ENCODE data around the gene SUCO. TPM values are rescaled to one million over a fixed set of nuclear protein-coding genes. Genes with fewer than 3 reads are reported as not detected.

The SUCO gene
- total RNA-seq, 4 donors from 2014 or later, result 27.7 to 63.2 (median 42.9) TPM

GRCh38 chr1:172581779-172582178, 48.8 kb downstream of the SUCO start:
- Histone ChIP-seq H3K27ac (no peak overlapping the region), H3K27me3 (no peaks in the 10 kb centered on the region), H3K9me3 (no peaks in the 10 kb centered on the region), H3K36me3 (peaks cover 0 to 20% (median 0%) of the 10 kb centered on the region in 3 donors), H3K4me1 (no peaks in the 10 kb centered on the region), H3K4me3 (no peak overlapping the region)
- no peak for DNase-seq
- TF ChIP-seq CTCF (IDR thresholded peaks at IDR 0.05) (no peak), POLR2A (IDR thresholded peaks at IDR 0.05) (no peak)

GRCh38 chr1:172582889-172583288, 49.9 kb downstream of the SUCO start:
- Histone ChIP-seq H3K4me3 (no peak overlapping the region), H3K27ac (no peak overlapping the region), H3K4me1 (no peaks in the 10 kb centered on the region), H3K9me3 (no peaks in the 10 kb centered on the region), H3K36me3 (peaks cover 0 to 17% (median 0%) of the 10 kb centered on the region in 3 donors), H3K27me3 (no peaks in the 10 kb centered on the region)
- DNase-seq, result no peak
- TF ChIP-seq POLR2A (IDR thresholded peaks at IDR 0.05) (no peak), CTCF (IDR thresholded peaks at IDR 0.05) (peak in 2 of 6 experiments; percentile 2 to 10)

DNA sequence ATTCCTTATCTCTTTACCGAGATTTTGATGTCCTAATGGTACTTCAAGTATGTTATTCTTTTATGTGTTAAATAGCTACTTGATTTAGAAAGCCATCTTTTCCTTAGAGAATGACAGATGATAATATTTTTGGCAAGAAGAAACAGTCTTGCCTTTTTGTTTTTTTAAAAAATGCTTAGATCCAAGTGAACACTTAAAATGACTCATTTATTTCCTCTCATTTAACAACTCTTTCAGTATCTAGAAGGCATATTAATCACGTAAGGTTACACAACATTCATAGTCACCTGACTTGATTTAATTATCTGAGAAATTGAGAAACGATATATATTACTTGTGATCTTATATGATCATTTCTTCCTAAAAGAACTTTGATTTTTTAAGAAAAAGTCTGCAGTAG, 52.4 kb downstream of the SUCO start:
- TF ChIP-seq CTCF (IDR thresholded peaks at IDR 0.05), result no peak
- TF ChIP-seq POLR2A (IDR thresholded peaks at IDR 0.05), result no peak
- Histone ChIP-seq H3K4me3 (no peak overlapping the region), H3K27ac (no peak overlapping the region), H3K9me3 (no peaks in the 10 kb centered on the region), H3K36me3 (peaks cover 0 to 18% (median 0%) of the 10 kb centered on the region in 3 donors), H3K27me3 (no peaks in the 10 kb centered on the region), H3K4me1 (no peaks in the 10 kb centered on the region)
- no peak for DNase-seq

GRCh38 chr1:172585861-172586260, 52.9 kb downstream of the SUCO start:
- Histone ChIP-seq H3K27me3 (no peaks in the 10 kb centered on the region), H3K4me3 (no peak overlapping the region), H3K4me1 (no peaks in the 10 kb centered on the region), H3K9me3 (no peaks in the 10 kb centered on the region), H3K36me3 (peaks cover 0 to 23% (median 0%) of the 10 kb centered on the region in 3 donors), H3K27ac (no peak overlapping the region)
- no peak for TF ChIP-seq POLR2A (IDR thresholded peaks at IDR 0.05)
- no peak for TF ChIP-seq CTCF (IDR thresholded peaks at IDR 0.05)
- no peak for DNase-seq

- H3K27ac ChIP-seq, result no peak overlapping the region
- TF ChIP-seq CTCF (IDR thresholded peaks at IDR 0.05), result no peak
- no peak for TF ChIP-seq POLR2A (IDR thresholded peaks at IDR 0.05)
Measured at GRCh38 chr1:172588296-172589291, 55.6 kb downstream of the SUCO start.

More at GRCh38 chr1:172588296-172589291, 55.6 kb downstream of the SUCO start:
- Histone ChIP-seq H3K4me3 (no peak overlapping the region), H3K9me3 (no peaks in the 10 kb centered on the region), H3K36me3 (peaks cover 0 to 36% (median 0%) of the 10 kb centered on the region in 3 donors), H3K4me1 (no peaks in the 10 kb centered on the region), H3K27me3 (no peaks in the 10 kb centered on the region)
- DNase-seq, result no peak
